GM12878 (cell line): ENCODE results near the gene LRRC3. TPM values are rescaled to one million over a fixed set of nuclear protein-coding genes. Genes with fewer than 3 reads are reported as not detected.

Experiments used
- ATAC-seq: fragments of 200-7000 bp; cut with Tn5 transposase; 3 replicates; pipeline ENCODE4 v1.9.1; 2020; ENCODE audit warnings: mild to moderate bottlenecking, moderate library complexity
- BruUV-seq: library from RNA; stranded (reverse); fragments of 400-500 nt; replicated peaks from 2 replicates; lab custom pipeline; 2021; lab: Mats Ljungman, UMichigan
- CTCF ChIA-PET: fragments of 300-600 bp; sonication (Branson Sonifier 250); formaldehyde crosslinking; extraction: SDS; loops from one replicate; lab custom pipeline; 2021; ENCODE audit warnings: inconsistent platforms; lab: Yijun Ruan, JAX
- POLR2A ChIA-PET: fragments of 350-600 bp; formaldehyde crosslinking; extraction: SDS; loops from one replicate; lab custom pipeline; 2021; ENCODE audit warnings: inconsistent platforms; lab: Charles Lee
- RAD21 ChIA-PET: fragments of 300-600 bp; sonication (Branson Sonifier 250); formaldehyde crosslinking; loops from one replicate; lab custom pipeline; 2023; ENCODE audit warnings: antibody characterized with exemption; ENCODE audit not compliant: unreplicated experiment; lab: Charles Lee
- SMC1A ChIA-PET: fragments of 300-600 bp; sonication (Branson Sonifier 250); formaldehyde crosslinking; loops from one replicate; lab custom pipeline; 2023; ENCODE audit not compliant: unreplicated experiment, uncharacterized antibody; lab: Charles Lee
- DNase-seq: peaks from one replicate; pipeline ENCODE4 v3.0.0-alpha.2; 2011; ENCODE audit warnings: low read depth, low spot score
- FAIRE-seq: peaks from 3 replicates; lab custom pipeline; 2011; peaks lifted over from hg19 to GRCh38; lab: Jason Lieb, UNC
- H2AFZ ChIP-seq: 2 replicates; pipeline ENCODE4 v1.6.0; 2011; ENCODE audit warnings: low read depth, low read length, control low read depth; ENCODE audit not compliant: control insufficient read depth
- H3K27ac ChIP-seq: 2 replicates; pipeline ENCODE4 v1.5.1; 2011; ENCODE audit warnings: control low read depth; ENCODE audit not compliant: control insufficient read depth, insufficient read depth
- H3K27me3 ChIP-seq, 2 experiments: replicated peaks in 1 of 2; 2 replicates each; pipeline versions ENCODE4 v1.6.0 to v1.6.1; 2011; ENCODE audit warnings: low read length in 1 of 2; ENCODE audit not compliant: control insufficient read depth in 2 of 2, insufficient read depth in 2 of 2
- H3K36me3 ChIP-seq, 2 experiments: 2 replicates each; pipeline ENCODE4 v1.5.1; 2011; ENCODE audit warnings: low read length in 1 of 2; ENCODE audit not compliant: control insufficient read depth in 2 of 2, insufficient read depth in 2 of 2
- H3K4me1 ChIP-seq: 2 replicates; pipeline ENCODE4 v1.6.1; 2011; ENCODE audit warnings: mild to moderate bottlenecking, low read length, moderate library complexity, mixed read lengths; ENCODE audit not compliant: control insufficient read depth, insufficient read depth
- H3K4me2 ChIP-seq: 2 replicates; pipeline ENCODE4 v1.6.0; 2011; ENCODE audit warnings: control low read depth; ENCODE audit not compliant: control insufficient read depth, insufficient read depth
- H3K4me3 ChIP-seq: fragments of 200-600 bp; sonication (generic); 2 replicates; pipeline ENCODE4 v1.5.1; 2016
- H3K79me2 ChIP-seq: 2 replicates; pipeline ENCODE4 v1.6.0; 2011; ENCODE audit warnings: low read length; ENCODE audit not compliant: control insufficient read depth, insufficient read depth
- H3K9ac ChIP-seq: 2 replicates; pipeline ENCODE4 v1.8.0; 2011; ENCODE audit warnings: low read length, control low read depth, mixed read lengths; ENCODE audit not compliant: control insufficient read depth, insufficient read depth
- H3K9me3 ChIP-seq: replicated peaks from 3 replicates; pipeline ENCODE4 v1.5.1; 2011; ENCODE audit warnings: mild to moderate bottlenecking, low read length; ENCODE audit not compliant: control insufficient read depth, insufficient read depth
- H4K20me1 ChIP-seq: 2 replicates; pipeline ENCODE4 v1.6.0; 2011; ENCODE audit not compliant: control insufficient read depth, insufficient read depth
- WGBS: methylation state at CpG from one replicate; pipeline ENCODE4 v1.1.6; 2016; ENCODE audit warnings: low lambda C conversion rate; ENCODE audit not compliant: insufficient replicate concordance, insufficient coverage; ENCODE audit errors: missing lambda C conversion rate; 5-methylcytosine and 5-hydroxymethylcytosine counted together
- in situ Hi-C: fragments of 300-500 bp; cut with MboI; formaldehyde crosslinking; loops from 9 replicates; pipeline ENCODE4 v1.14.3; 2018; ENCODE audit warnings: mixed read lengths
- intact Hi-C: fragments of 100-400 bp; cut with micrococcal nuclease; formaldehyde crosslinking; loops from one replicate; pipeline ENCODE4 v1.14.2; 2022; ENCODE audit not compliant: unreplicated experiment
- polyA plus RNA-seq, 11 experiments: library from polyadenylated mRNA; depleted of rRNA in 4 of 11; unstranded in 6 of 11; stranded (reverse) in 5 of 11; fragments of >200 nt; fragmentation: Nextera tagmentation in 4 of 11; fragmentation: Illumina TruSeq in 1 of 11; extraction: Ambion mirVana in 4 of 11; extraction: Trizol in 1 of 11; gene quantifications; 1 replicate in 1 of 11; 2 replicates in 10 of 11; pipeline versions ENCODE4 v1.2.1 to v1.2.3, GENCODE V29; 2011 to 2016; ENCODE audit warnings: inconsistent platforms in 2 of 11, missing spikeins in 2 of 11, low read depth in 1 of 11
- total RNA-seq, 4 experiments: library from RNA; depleted of rRNA in 3 of 4; stranded (reverse); fragments of >200 nt in 3 of 4; fragmentation: Illumina TruSeq in 1 of 4; extraction: Trizol in 1 of 4; gene quantifications; 2 replicates each; pipeline versions ENCODE4 v1.2.1 to v1.2.3, GENCODE V29; 2013 to 2021
- TF ChIP-seq, protein P1 (sequence below): IDR thresholded peaks from 2 replicates; pipeline ENCODE4 v1.6.1; 2011; ENCODE audit warnings: low read depth, mild to moderate bottlenecking, low read length, moderate library complexity, borderline replicate concordance; ENCODE audit errors: extremely low read depth
- TF ChIP-seq, protein P2 (sequence below): IDR thresholded peaks from 2 replicates; pipeline ENCODE4 v1.6.1; 2012; ENCODE audit warnings: low read length, inconsistent platforms
- TF ChIP-seq, protein P3 (sequence below): fragments of 450-650 bp; IDR thresholded peaks from 2 replicates; pipeline ENCODE4 v1.6.1; 2017; ENCODE audit warnings: mild to moderate bottlenecking, moderate library complexity

The LRRC3 gene
- total and polyA plus RNA-seq, 10 of the 15 experiments (the other 5 are each of a cell fraction or from before 2014, with no cell fraction given), result 0.02 to 0.31 (median 0.09) TPM; not detected in 1

DNA sequence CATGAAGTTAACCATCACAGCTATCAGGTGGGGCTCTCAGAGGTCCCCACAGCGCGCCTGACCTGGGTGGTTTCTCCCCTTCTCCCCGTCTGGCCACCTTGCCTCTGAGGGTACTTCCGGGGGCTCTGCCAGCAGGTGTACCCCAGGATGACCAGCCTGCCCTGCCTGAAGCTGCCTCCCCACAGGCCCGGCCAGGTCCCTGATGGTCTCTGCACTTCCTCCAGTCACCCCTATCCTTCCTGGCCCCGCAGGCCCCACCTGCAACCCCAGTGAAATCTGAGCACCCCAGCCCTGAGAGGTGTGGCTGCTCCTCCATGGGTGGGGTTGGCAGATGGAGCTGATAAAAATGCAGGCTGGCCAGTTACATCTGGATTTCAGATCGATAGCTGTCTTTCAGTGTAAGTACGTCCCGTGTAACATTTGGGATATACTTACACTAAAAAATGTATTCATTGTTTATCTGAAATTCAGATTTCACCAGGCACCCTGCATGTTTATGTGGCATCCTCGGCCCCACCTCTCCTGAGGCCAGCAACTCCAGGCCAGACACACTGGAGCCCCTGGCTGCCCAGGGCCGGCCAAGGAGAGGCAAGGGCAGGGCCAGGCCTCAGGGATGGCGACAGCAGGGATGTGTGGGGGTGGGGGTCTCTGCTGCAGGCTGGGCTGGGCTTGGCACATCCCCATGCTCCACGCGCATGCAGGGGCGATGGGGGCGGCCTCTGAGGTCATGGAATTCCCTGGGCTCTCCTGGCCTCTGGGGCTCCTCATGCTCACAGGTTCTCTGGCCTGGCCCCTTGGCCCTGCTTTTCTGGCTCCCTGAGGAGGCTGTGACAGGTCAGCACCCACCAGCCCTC, 25.1 kb downstream of the LRRC3 start:
- Histone ChIP-seq H3K27ac (no peak overlapping the region), H2AFZ (no peak overlapping the region), H3K9ac (no peak overlapping the region), H3K79me2 (no peaks in the 10 kb centered on the region), H3K9me3 (no peaks in the 10 kb centered on the region), H4K20me1 (no peaks in the 10 kb centered on the region), H3K4me2 (no peak overlapping the region), H3K36me3 (no peaks in the 10 kb centered on the region), H3K4me3 (no peak overlapping the region), H3K4me1 (no peaks in the 10 kb centered on the region), H3K27me3 (no peaks in the 10 kb centered on the region; a peak in 1 of 4 replicates)
- ATAC-seq, result no peak
- CTCF ChIA-PET, result interaction anchor here (0.5 to 2.2 kb wide), 7 partner anchors 9 to 831 kb away, joined by 3 to 14 read pairs (median 4); no protein-coding TSS in a partner anchor
- FAIRE-seq, result no peak
- in situ Hi-C loops, result no loop called here
- TF ChIP-seq, protein P1, sequence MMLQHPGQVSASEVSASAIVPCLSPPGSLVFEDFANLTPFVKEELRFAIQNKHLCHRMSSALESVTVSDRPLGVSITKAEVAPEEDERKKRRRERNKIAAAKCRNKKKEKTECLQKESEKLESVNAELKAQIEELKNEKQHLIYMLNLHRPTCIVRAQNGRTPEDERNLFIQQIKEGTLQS, result no peak
- TF ChIP-seq, protein P2, sequence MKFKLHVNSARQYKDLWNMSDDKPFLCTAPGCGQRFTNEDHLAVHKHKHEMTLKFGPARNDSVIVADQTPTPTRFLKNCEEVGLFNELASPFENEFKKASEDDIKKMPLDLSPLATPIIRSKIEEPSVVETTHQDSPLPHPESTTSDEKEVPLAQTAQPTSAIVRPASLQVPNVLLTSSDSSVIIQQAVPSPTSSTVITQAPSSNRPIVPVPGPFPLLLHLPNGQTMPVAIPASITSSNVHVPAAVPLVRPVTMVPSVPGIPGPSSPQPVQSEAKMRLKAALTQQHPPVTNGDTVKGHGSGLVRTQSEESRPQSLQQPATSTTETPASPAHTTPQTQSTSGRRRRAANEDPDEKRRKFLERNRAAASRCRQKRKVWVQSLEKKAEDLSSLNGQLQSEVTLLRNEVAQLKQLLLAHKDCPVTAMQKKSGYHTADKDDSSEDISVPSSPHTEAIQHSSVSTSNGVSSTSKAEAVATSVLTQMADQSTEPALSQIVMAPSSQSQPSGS, result no peak
- TF ChIP-seq, protein P3, sequence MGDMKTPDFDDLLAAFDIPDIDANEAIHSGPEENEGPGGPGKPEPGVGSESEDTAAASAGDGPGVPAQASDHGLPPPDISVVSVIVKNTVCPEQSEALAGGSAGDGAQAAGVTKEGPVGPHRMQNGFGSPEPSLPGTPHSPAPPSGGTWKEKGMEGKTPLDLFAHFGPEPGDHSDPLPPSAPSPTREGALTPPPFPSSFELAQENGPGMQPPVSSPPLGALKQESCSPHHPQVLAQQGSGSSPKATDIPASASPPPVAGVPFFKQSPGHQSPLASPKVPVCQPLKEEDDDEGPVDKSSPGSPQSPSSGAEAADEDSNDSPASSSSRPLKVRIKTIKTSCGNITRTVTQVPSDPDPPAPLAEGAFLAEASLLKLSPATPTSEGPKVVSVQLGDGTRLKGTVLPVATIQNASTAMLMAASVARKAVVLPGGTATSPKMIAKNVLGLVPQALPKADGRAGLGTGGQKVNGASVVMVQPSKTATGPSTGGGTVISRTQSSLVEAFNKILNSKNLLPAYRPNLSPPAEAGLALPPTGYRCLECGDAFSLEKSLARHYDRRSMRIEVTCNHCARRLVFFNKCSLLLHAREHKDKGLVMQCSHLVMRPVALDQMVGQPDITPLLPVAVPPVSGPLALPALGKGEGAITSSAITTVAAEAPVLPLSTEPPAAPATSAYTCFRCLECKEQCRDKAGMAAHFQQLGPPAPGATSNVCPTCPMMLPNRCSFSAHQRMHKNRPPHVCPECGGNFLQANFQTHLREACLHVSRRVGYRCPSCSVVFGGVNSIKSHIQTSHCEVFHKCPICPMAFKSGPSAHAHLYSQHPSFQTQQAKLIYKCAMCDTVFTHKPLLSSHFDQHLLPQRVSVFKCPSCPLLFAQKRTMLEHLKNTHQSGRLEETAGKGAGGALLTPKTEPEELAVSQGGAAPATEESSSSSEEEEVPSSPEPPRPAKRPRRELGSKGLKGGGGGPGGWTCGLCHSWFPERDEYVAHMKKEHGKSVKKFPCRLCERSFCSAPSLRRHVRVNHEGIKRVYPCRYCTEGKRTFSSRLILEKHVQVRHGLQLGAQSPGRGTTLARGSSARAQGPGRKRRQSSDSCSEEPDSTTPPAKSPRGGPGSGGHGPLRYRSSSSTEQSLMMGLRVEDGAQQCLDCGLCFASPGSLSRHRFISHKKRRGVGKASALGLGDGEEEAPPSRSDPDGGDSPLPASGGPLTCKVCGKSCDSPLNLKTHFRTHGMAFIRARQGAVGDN, result no peak
- DNase-seq, result no peak
- SMC1A ChIA-PET, result interaction anchor here (0.8 to 1.7 kb wide), 2 partner anchors 175 to 313 kb away, joined by 3 read pairs; no protein-coding TSS in a partner anchor
- POLR2A ChIA-PET, result no interaction called here
- intact Hi-C loops, result no loop called here
- RAD21 ChIA-PET, result interaction anchor here (0.9 to 1.0 kb wide), 3 partner anchors 141 to 313 kb away, joined by 3 to 4 read pairs (median 3); partner anchors contain the start of gene CFAP410
- WGBS, result 41% methylated on average over 15 of the region's 16 CpGs
- BruUV-seq, result no TSS peak
